ENCODE data around the gene CERCAM. TPM values are rescaled to one million over a fixed set of nuclear protein-coding genes. Genes with fewer than 3 reads are reported as not detected.
A peak's percentile ranks its signal among the peaks of the same experiment; 100 is the strongest.

CERCAM gene
- total and polyA plus RNA-seq, 2 of the 13 experiments (the other 11 are each of a cell fraction or from before 2014, with no cell fraction given) = 9.0 to 17.1 TPM

DNA sequence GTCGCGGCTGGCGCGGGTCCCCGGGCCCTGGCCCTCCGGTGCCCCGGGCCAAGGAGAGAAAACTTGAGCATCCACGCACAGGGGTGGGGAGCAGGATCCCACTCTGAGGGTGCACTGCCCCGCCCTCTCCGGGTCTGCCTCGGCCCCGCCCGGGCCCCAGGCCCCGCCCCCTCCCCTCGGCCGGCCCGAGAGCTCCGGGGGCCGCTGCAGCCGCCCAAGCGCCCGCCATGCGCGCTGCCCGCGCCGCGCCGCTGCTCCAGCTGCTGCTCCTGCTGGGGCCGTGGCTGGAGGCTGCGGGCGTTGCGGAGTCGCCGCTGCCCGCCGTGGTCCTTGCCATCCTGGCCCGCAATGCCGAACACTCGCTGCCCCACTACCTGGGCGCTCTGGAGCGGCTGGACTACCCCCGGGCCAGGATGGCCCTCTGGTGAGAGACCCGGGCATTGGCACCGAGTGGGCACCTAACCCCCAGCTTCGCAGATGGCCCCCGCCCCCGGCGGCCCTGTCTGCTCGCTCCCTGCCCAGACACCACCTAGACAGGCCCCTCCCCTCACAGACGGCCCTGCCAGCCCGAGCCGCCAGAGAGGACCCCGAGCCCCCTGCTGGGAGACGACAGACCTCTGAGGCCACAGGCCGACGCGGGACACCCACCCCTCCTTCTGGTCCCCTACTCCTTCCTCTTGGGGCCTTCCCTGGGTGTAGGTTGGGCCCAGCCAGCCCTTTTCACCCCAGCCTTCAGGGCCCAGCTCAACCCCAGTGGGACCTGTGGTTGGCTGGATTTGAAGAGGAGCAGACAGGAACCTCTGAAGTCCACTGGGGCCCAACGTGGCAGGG, at the start of gene CERCAM (continued):
- TF ChIP-seq ZNF343 (CRISPR knock-in tag; IDR thresholded peaks at IDR 0.05) = 0 out of 2 replicates have a peak, but pooled peaks have one; percentile 25
- TF ChIP-seq, protein P1, sequence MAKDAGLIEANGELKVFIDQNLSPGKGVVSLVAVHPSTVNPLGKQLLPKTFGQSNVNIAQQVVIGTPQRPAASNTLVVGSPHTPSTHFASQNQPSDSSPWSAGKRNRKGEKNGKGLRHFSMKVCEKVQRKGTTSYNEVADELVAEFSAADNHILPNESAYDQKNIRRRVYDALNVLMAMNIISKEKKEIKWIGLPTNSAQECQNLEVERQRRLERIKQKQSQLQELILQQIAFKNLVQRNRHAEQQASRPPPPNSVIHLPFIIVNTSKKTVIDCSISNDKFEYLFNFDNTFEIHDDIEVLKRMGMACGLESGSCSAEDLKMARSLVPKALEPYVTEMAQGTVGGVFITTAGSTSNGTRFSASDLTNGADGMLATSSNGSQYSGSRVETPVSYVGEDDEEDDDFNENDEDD (CRISPR knock-in tag; IDR thresholded peaks at IDR 0.05; ENCODE audit: borderline replicate concordance) = no peak; the same call in 1 of the 2 replicates
- TF ChIP-seq, protein P2, sequence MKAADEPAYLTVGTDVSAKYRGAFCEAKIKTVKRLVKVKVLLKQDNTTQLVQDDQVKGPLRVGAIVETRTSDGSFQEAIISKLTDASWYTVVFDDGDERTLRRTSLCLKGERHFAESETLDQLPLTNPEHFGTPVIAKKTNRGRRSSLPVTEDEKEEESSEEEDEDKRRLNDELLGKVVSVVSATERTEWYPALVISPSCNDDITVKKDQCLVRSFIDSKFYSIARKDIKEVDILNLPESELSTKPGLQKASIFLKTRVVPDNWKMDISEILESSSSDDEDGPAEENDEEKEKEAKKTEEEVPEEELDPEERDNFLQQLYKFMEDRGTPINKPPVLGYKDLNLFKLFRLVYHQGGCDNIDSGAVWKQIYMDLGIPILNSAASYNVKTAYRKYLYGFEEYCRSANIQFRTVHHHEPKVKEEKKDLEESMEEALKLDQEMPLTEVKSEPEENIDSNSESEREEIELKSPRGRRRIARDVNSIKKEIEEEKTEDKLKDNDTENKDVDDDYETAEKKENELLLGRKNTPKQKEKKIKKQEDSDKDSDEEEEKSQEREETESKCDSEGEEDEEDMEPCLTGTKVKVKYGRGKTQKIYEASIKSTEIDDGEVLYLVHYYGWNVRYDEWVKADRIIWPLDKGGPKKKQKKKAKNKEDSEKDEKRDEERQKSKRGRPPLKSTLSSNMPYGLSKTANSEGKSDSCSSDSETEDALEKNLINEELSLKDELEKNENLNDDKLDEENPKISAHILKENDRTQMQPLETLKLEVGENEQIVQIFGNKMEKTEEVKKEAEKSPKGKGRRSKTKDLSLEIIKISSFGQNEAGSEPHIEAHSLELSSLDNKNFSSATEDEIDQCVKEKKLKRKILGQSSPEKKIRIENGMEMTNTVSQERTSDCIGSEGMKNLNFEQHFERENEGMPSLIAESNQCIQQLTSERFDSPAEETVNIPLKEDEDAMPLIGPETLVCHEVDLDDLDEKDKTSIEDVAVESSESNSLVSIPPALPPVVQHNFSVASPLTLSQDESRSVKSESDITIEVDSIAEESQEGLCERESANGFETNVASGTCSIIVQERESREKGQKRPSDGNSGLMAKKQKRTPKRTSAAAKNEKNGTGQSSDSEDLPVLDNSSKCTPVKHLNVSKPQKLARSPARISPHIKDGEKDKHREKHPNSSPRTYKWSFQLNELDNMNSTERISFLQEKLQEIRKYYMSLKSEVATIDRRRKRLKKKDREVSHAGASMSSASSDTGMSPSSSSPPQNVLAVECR (CRISPR knock-in tag; IDR thresholded peaks at IDR 0.05; ENCODE audit: borderline replicate concordance) = peak; percentile 64; the same call in 1 of the 2 replicates
- TF ChIP-seq, protein P3, sequence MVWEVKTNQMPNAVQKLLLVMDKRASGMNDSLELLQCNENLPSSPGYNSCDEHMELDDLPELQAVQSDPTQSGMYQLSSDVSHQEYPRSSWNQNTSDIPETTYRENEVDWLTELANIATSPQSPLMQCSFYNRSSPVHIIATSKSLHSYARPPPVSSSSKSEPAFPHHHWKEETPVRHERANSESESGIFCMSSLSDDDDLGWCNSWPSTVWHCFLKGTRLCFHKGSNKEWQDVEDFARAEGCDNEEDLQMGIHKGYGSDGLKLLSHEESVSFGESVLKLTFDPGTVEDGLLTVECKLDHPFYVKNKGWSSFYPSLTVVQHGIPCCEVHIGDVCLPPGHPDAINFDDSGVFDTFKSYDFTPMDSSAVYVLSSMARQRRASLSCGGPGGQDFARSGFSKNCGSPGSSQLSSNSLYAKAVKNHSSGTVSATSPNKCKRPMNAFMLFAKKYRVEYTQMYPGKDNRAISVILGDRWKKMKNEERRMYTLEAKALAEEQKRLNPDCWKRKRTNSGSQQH (CRISPR knock-in tag; IDR thresholded peaks at IDR 0.05; ENCODE audit: low read depth) = no peak
- TF ChIP-seq ELF1 (CRISPR knock-in tag; IDR thresholded peaks at IDR 0.05) = no peak
- TF ChIP-seq ZEB1 (IDR thresholded peaks at IDR 0.05; ENCODE audit: insufficient replicate concordance, low read depth) = no peak
- TF ChIP-seq, protein P4, sequence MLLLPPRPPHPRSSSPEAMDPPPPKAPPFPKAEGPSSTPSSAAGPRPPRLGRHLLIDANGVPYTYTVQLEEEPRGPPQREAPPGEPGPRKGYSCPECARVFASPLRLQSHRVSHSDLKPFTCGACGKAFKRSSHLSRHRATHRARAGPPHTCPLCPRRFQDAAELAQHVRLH (CRISPR knock-in tag; IDR thresholded peaks at IDR 0.05; ENCODE audit: borderline replicate concordance, low read depth) = no peak
- TF ChIP-seq RFX1 (IDR thresholded peaks at IDR 0.05) = no peak
- no peak for TF ChIP-seq ZNF567 (CRISPR knock-in tag; IDR thresholded peaks at IDR 0.05; ENCODE audit: borderline replicate concordance)
- no peak for TF ChIP-seq JUNB (CRISPR knock-in tag; IDR thresholded peaks at IDR 0.05; ENCODE audit: borderline replicate concordance)
- TF ChIP-seq ZNF20 (CRISPR knock-in tag; IDR thresholded peaks at IDR 0.05) = no peak
- no peak for TF ChIP-seq ZSCAN12 (CRISPR knock-in tag; IDR thresholded peaks at IDR 0.05)
- no peak for TF ChIP-seq DMAP1 (CRISPR knock-in tag; IDR thresholded peaks at IDR 0.05)
- no peak for TF ChIP-seq RBM22 (optimal IDR thresholded peaks at IDR 0.05; ENCODE audit: low read length)
- no peak for TF ChIP-seq MED8 (CRISPR knock-in tag; IDR thresholded peaks at IDR 0.05; ENCODE audit: insufficient replicate concordance)
- TF ChIP-seq GATAD1 (CRISPR knock-in tag; IDR thresholded peaks at IDR 0.05) = no peak
- TF ChIP-seq ZNF235 (CRISPR knock-in tag; IDR thresholded peaks at IDR 0.05; ENCODE audit: borderline replicate concordance) = no peak
- TF ChIP-seq AKAP8 (CRISPR knock-in tag; IDR thresholded peaks at IDR 0.05) = no peak
- no peak for TF ChIP-seq ZNF225 (CRISPR knock-in tag; IDR thresholded peaks at IDR 0.05)

Measured in HepG2 (cell line).